Activated CD8-positive, alpha-beta T cell treated with anti-CD3 and anti-CD28 coated beads, Interleukin-2, amount 10 ng/mL, durations not matched to agents 7 days and 5 days (primary cell): ENCODE results near the gene MRGPRF. TPM values are rescaled to one million over a fixed set of nuclear protein-coding genes. Genes with fewer than 3 reads are reported as not detected.

Experiments
- ATAC-seq: fragments of 150-1000 bp; cut with Tn5 transposase; one replicate; pipeline ENCODE4 v1.10.0; 2021; ENCODE audit warnings: moderate library complexity
- CTCF ChIA-PET: fragments of 350-600 bp; sonication (Branson Sonifier 250); formaldehyde crosslinking; loops from one replicate; lab custom pipeline; 2021; ENCODE audit warnings: antibody characterized with exemption; lab: Charles Lee
- POLR2A ChIA-PET: fragments of 350-600 bp; sonication (Branson Sonifier 250); formaldehyde crosslinking; loops from one replicate; lab custom pipeline; 2021; ENCODE audit warnings: antibody characterized with exemption; lab: Charles Lee
- DNase-seq: peaks from one replicate; pipeline ENCODE4 v3.0.0-alpha.2; 2020
- H3K27ac Mint-ChIP-seq: one replicate; pipeline ENCODE4 v1.8.0; 2021; ENCODE audit warnings: mild to moderate bottlenecking, mixed read lengths
- H3K27me3 Mint-ChIP-seq: one replicate; pipeline ENCODE4 v1.8.0; 2021; ENCODE audit warnings: low read depth, mixed read lengths
- H3K36me3 Mint-ChIP-seq: one replicate; pipeline ENCODE4 v1.8.0; 2021; ENCODE audit warnings: low read depth, mixed read lengths
- H3K4me1 Mint-ChIP-seq: one replicate; pipeline ENCODE4 v1.8.0; 2021; ENCODE audit warnings: low read depth, mixed read lengths
- H3K4me3 Mint-ChIP-seq: one replicate; pipeline ENCODE4 v1.8.0; 2021; ENCODE audit warnings: mild to moderate bottlenecking, mixed read lengths
- H3K9me3 Mint-ChIP-seq: one replicate; pipeline ENCODE4 v1.8.0; 2022; ENCODE audit warnings: mixed read lengths; ENCODE audit not compliant: insufficient read depth
- total RNA-seq, 2 experiments: library from RNA; stranded (reverse); gene quantifications; one replicate each; pipeline ENCODE4 v1.2.3, GENCODE V29; 2021

Gene MRGPRF, protein sequence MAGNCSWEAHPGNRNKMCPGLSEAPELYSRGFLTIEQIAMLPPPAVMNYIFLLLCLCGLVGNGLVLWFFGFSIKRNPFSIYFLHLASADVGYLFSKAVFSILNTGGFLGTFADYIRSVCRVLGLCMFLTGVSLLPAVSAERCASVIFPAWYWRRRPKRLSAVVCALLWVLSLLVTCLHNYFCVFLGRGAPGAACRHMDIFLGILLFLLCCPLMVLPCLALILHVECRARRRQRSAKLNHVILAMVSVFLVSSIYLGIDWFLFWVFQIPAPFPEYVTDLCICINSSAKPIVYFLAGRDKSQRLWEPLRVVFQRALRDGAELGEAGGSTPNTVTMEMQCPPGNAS
- not detected for total RNA-seq

DNA sequence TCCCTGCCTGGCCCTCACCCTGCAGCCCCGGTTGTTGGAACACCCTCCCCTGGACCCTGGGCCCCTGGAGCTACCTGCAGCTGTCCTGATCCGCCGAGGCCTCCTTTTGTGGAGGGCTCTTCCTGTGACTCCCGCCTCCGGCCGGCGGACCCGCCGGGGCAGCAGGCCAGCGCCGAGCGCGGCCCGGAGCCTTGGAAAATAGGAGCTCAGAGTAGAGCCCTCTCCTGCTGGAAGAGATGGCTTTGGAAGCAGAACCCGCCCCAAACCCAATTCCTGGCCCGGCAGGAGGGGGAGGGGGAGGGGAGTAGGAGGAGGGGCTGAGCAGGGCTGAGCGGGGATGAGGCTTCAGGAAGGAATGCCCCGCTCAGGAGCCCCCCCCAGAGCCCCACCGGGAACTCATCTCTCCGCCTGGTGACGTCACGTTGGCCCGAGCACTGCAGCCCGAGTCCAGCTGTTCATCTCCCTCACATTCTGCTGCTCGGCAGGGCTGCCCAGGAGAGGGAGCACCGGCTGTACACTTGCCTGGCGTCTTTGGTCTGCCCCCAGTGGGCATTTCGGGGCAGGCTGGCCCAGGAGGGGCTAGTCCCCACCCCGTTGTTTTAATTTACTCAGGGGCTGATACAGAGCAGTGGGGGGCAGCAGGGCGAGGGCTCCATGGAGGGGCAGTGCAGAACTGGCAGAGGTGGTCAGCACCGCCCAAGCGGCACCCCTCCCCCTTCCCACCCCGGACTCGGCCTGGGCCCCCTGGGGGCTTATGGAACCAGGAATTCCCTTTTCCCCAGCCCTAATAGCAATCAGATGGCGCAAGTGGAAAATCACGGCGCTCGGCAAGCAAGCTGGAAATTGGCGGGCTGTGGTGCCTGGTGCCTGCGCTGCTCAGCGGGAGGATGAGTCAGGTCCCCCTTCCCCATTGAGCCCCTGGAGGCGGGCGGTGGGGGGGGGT is at the start of gene MRGPRF:
Gene MRGPRF (minus strand): TSS at position 238 of the 943 bp plus-strand sequence. CDS start 3,345 bp downstream, outside the sequence.
- no peak for DNase-seq
- no peak for ATAC-seq
- CTCF ChIA-PET, result no interaction called here
- POLR2A ChIA-PET, result no interaction called here
- H3K27me3 Mint-ChIP-seq, result peaks cover 24% of the 10 kb centered on the region
- peaks cover 2% of the 10 kb centered on the region for H3K4me1 Mint-ChIP-seq
- H3K27ac Mint-ChIP-seq, result no peak within 1 kb of the TSS
- no peaks in the 10 kb centered on the region for H3K9me3 Mint-ChIP-seq
- no peaks in the 10 kb centered on the region for H3K36me3 Mint-ChIP-seq
- no peak within 1 kb of the TSS for H3K4me3 Mint-ChIP-seq

DNA sequence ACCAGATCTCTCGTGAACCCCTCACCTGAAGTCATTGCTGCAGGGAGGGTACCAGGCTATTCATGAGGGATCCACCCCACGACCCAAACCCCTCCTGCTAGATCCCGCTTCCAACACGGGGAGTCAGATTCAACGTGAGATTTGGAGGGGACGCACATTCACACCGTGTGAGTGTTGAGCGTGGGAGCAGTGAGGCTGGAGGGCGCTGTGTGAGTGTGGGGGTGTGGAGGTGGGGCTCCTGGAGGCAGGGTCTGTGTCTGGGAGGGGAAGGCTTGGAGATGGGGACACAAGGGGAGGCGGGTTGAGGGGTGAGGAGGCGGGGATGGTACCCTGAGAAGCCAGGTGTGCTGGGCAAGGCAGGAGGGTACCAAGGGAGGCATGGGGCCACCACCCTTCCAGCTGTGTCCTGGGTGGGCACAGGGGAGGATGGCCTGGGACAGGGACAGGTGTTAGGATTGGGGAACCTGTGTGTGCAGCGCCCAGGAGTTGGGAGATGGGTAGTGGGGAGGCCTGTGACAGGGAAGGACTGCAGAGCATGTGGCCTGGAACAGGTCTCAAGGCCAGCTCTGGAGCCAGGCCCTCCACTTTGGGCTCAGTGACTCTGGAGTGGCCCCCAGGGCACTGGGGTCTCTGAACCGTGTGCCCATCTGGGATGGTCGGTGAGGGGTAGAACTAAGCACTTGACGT is 49.3 kb upstream of the MRGPRF start:
- Mint-ChIP-seq H3K27ac (no peak overlapping the region), H3K4me1 (no peaks in the 10 kb centered on the region), H3K9me3 (no peaks in the 10 kb centered on the region), H3K27me3 (no peaks in the 10 kb centered on the region), H3K36me3 (no peaks in the 10 kb centered on the region), H3K4me3 (no peak overlapping the region)
- ATAC-seq (no peak), DNase-seq (no peak)
- ChIA-PET CTCF (no interaction called here), POLR2A (no interaction called here)

DNA sequence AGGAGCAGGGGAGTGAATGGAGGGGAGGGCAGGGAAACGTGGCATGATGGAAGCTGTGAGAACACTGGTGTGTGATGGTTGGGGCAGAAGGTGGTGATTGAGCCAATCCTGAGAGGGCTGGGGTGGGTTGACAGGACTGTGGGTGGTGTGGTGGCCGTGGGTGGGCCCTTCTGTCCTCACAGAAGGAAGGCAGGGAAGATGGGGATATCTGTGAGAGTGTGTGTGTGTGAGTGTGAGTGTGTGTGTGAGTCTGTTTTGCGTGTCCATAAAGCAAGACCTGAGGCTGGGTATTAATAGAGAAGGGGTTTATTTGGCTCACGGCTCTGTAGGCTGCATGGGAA is 48.6 kb upstream of the MRGPRF start:
- Mint-ChIP-seq H3K4me1 (no peaks in the 10 kb centered on the region), H3K27me3 (no peaks in the 10 kb centered on the region), H3K4me3 (no peak overlapping the region), H3K27ac (no peak overlapping the region), H3K36me3 (no peaks in the 10 kb centered on the region), H3K9me3 (no peaks in the 10 kb centered on the region)
- POLR2A ChIA-PET, result no interaction called here
- CTCF ChIA-PET, result no interaction called here
- DNase-seq (no peak), ATAC-seq (no peak)

DNA sequence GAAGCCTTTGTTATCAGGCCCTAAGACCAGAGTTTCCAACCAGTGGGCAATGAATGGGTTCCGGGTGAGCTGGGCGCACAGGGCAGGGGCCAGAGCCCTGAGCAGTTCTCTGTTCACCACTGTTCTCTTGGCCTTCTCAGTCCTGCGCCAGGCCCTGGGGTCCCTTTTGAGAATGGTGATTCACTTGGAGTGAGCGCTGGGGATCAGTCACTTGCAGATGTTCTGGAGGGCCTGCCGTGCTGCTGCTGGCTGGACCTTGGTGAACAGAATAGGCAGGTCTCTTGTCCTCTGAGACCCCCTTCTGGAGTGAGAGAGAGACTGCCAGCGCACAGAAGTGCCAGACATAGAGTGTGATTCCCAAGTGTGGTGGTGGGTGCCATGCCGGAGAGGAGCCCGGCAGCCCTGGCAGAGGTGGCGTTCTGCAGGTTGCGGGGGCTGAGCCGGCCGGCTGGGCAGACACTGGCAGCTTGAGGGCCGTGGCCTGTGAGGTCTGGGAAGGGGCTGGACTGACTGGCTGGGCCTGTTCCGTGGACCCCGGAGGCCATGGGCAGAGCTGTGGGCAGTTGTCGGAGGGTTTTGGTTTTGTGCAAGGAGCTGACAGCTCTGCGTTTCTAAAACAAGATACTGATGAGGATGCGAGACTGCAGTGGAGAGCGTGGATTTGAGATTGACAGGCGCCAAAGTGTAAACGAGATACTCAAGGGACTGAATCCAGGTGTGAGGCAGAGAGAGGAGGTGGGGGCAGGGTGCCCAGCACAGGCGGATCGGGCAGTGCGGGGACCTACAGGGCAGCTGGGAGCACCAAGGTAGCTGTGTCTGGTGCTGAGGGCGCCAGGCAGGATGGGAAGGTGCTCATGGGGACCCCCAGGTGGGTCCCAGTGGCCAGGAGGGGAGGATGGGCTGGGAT is 48.0 kb upstream of the MRGPRF start:
- Mint-ChIP-seq H3K9me3 (no peaks in the 10 kb centered on the region), H3K4me3 (no peak overlapping the region), H3K27me3 (no peaks in the 10 kb centered on the region), H3K4me1 (peaks cover 3% of the 10 kb centered on the region), H3K27ac (no peak overlapping the region), H3K36me3 (no peaks in the 10 kb centered on the region)
- CTCF ChIA-PET, result no interaction called here
- ATAC-seq (no peak), DNase-seq (no peak)
- POLR2A ChIA-PET, result interaction anchor here (0.5 kb wide), 1 partner anchor 38 kb away, joined by 3 read pairs; no protein-coding TSS in a partner anchor

DNA sequence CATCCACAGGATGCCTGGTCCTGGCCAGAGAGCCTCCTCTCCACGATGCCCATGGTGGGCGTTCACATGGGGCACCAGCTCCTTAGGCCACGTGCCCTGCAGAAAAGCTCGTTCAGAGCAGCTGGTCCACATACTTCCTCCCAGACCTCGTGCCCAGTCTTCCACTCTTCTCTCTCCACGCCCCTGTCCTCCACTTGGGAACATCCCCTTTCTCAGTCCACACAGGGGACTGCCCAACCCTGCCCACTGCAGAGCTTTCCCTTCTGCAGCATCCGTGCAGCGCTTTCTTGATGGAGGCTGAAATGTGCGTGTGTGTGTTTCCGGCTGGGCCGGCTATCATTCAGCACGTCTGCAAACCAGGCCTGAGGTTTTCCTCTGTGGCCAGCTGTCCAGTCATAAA is 46.9 kb upstream of the MRGPRF start:
- peaks cover 2% of the 10 kb centered on the region for H3K36me3 Mint-ChIP-seq
- H3K4me3 Mint-ChIP-seq, result no peak overlapping the region
- POLR2A ChIA-PET, result interaction anchor here (1.3 kb wide), 1 partner anchor 11 kb away, joined by 4 read pairs; the partner anchor contains the start of gene TPCN2
- H3K9me3 Mint-ChIP-seq, result no peaks in the 10 kb centered on the region
- CTCF ChIA-PET, result no interaction called here
- H3K4me1 Mint-ChIP-seq, result peaks cover 8% of the 10 kb centered on the region
- no peak for ATAC-seq
- no peak for DNase-seq
- H3K27me3 Mint-ChIP-seq, result no peaks in the 10 kb centered on the region
- no peak overlapping the region for H3K27ac Mint-ChIP-seq

DNA sequence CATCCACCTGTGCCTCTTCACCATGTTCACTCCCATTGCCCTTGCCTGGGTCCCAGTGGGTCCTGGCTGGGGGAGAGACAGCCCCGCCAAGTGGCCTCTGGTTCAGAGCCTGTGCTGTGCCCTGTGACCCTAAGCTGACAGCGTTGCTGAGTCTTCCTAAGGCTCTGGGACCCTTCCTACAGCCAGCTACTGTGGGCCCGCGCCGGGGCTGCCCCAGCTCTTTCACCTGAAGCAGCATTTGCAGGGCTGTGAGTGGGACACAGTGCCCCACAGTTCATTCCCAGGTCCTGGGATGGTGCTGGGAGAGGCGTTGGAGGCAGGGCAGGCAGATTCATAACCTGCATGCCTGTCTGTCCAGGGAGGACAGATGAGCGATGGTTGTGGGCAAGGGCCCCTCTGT is 46.4 kb upstream of the MRGPRF start:
- CTCF ChIA-PET, result no interaction called here
- no peak for ATAC-seq
- Mint-ChIP-seq H3K4me3 (no peak overlapping the region), H3K36me3 (peaks cover 2% of the 10 kb centered on the region), H3K4me1 (peaks cover 8% of the 10 kb centered on the region), H3K27ac (no peak overlapping the region), H3K27me3 (no peaks in the 10 kb centered on the region), H3K9me3 (no peaks in the 10 kb centered on the region)
- POLR2A ChIA-PET, result interaction anchor here (1.3 kb wide), 1 partner anchor 11 kb away, joined by 4 read pairs; the partner anchor contains the start of gene TPCN2
- no peak for DNase-seq

DNA sequence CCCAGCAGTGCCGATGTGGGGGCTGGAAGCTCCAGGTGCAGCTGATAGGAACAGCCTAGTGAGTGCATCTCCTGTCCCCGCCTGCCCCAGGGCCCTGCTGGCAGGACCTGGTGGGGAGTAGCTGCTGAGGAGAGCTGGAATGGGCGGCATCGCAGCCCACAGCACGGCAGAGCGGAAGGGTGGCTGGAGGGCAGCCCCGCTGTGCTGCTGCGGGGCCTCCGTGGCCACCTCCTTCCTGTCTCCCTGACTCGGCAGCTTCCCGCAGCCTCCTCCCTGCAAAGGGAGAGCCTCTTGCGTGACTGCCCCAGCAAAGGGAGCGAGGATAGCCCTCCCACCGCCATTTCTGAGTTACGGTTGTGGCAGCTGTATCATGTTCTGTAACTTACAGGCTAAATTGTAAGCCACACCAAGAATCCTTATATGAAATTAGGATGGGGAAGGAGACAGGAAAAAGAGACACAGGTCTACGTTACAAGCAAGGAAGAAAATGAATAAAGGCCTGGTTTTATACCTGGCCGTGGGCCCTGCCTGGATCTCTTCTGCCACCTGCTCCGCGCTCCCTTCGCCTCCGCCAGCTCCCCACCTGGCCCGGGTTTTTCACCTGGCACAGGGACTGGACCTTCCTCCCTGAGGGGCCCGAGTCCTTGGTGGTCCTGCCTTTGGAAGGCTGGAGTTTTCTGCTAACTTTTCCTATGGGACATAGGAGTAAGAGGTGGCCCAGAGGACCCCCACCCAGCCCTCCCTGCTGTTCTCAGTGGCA is 45.6 kb upstream of the MRGPRF start:
- no peak for ATAC-seq
- CTCF ChIA-PET, result no interaction called here
- H3K27me3 Mint-ChIP-seq, result no peaks in the 10 kb centered on the region

DNA sequence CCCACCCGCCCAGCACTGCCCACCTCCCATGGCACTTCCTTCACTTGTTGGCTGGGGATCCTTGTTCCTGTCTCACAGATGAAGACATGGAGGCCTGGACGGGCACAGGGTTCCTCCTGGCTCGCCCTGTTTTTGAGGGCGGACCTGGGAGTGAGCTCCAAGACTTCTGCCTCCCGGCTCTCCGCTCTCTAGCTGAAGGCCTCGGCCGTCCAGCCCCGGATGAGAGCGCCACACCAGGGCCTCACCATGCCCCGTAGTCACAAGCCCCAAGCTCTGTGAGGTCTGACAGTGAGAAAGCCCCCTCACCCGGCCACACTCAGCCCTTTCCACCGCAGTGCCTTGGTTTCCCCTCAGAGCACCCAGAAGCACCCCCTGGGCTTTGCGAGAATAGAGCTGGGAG is 44.8 kb upstream of the MRGPRF start:
- H3K4me3 Mint-ChIP-seq, result no peak overlapping the region
- ATAC-seq (no peak), DNase-seq (no peak)
- H3K4me1 Mint-ChIP-seq, result peaks cover 8% of the 10 kb centered on the region
- H3K27me3 Mint-ChIP-seq, result no peaks in the 10 kb centered on the region
- ChIA-PET CTCF (no interaction called here), POLR2A (no interaction called here)
- H3K9me3 Mint-ChIP-seq, result no peaks in the 10 kb centered on the region
- peaks cover 4% of the 10 kb centered on the region for H3K36me3 Mint-ChIP-seq
- H3K27ac Mint-ChIP-seq, result no peak overlapping the region

More for the DNA sequence above, 45.6 kb upstream of the MRGPRF start:
- H3K4me3 Mint-ChIP-seq, result no peak overlapping the region
- peaks cover 8% of the 10 kb centered on the region for H3K4me1 Mint-ChIP-seq
- no peak overlapping the region for H3K27ac Mint-ChIP-seq
- H3K36me3 Mint-ChIP-seq, result peaks cover 4% of the 10 kb centered on the region
- no peak for DNase-seq
- no peaks in the 10 kb centered on the region for H3K9me3 Mint-ChIP-seq
- POLR2A ChIA-PET, result interaction anchor here (1.3 kb wide), 1 partner anchor 10 kb away, joined by 4 read pairs; the partner anchor contains the start of gene TPCN2

DNA sequence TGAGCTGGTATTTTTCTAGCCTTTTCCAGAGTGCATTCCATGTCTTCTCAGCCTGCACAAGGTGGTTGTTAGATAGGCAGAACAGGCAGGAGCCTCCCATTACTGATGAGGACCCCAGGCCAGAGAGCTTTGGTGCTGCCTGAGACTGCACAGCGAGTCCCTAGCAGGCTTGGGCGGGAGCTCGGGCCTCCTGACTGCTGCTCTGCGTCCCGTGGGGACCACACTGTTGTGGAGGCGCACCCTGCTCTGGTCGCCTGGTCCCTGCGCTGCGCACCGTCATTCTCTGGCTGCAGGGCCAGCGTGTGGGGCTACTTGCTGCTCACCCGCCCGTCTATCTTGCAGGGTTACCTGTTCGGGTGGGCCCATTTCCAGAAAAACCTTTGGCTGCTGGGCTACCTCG is 44.2 kb upstream of the MRGPRF start:
- POLR2A ChIA-PET, result no interaction called here
- ATAC-seq, result no peak
- no peaks in the 10 kb centered on the region for H3K9me3 Mint-ChIP-seq
- H3K4me3 Mint-ChIP-seq, result no peak overlapping the region
- H3K4me1 Mint-ChIP-seq, result peaks cover 13% of the 10 kb centered on the region
- no peak for DNase-seq
- no peak overlapping the region for H3K27ac Mint-ChIP-seq
- CTCF ChIA-PET, result no interaction called here
- no peaks in the 10 kb centered on the region for H3K27me3 Mint-ChIP-seq
- H3K36me3 Mint-ChIP-seq, result peaks cover 4% of the 10 kb centered on the region

DNA sequence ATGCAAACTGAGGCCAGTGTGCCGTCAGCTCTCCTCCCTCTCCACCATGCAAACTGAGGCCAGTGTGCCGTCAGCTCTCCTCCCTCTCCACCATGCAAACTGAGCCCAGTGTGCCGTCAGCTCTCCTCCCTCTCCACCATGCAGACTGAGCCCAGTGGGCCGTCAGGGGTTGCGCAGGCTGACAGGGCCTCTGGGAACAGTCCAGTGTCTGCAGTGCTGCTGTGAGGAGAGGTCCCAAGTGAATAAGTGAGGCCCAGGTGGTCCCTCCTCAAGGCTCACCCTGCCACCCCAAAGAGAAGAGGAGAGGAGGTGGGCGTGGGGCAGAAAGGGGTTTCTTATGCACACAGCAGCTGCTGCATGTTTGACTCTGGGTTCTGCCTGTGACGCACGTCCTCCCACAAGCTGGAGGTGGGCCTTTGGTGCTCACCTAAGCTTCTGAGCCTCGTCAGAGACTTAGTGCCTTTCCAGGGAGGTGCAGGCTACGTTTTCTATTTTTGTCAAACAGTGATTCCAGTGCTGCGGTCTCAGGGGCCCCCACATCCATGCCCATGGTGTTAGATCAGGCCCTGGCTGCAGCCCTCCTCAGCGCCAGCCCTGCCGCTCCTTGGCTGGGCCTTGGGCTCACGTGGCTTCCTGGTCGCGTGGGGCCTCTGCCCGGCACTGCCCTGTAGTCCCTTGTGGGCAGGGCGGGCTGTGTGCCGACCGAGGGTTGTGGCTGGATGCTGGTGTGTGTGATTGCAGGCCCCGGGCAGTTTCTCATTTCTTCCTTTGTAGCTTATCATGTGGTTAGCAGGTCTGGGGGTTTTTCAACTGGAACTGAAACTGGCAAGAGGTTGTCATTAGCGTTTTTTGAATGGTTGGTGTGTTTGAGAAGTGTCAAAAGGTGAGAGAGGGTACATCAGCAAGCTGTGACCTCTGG is 42.8 kb upstream of the MRGPRF start:
- H3K9me3 Mint-ChIP-seq, result no peaks in the 10 kb centered on the region
- POLR2A ChIA-PET, result interaction anchor here (0.6 kb wide), 2 partner anchors 16 to 18 kb away, joined by 3 read pairs; no protein-coding TSS in a partner anchor
- no peaks in the 10 kb centered on the region for H3K27me3 Mint-ChIP-seq
- H3K4me1 Mint-ChIP-seq, result peaks cover 27% of the 10 kb centered on the region
- H3K4me3 Mint-ChIP-seq, result no peak overlapping the region
- CTCF ChIA-PET, result no interaction called here
- ATAC-seq, result peak; percentile 36
- peak overlapping the region; percentile 27 for H3K27ac Mint-ChIP-seq
- H3K36me3 Mint-ChIP-seq, result peaks cover 4% of the 10 kb centered on the region
- peak; percentile 28 for DNase-seq
